A549 (cell line): ENCODE results near the gene RADIL. TPM values are rescaled to one million over a fixed set of nuclear protein-coding genes. Genes with fewer than 3 reads are reported as not detected.
A peak's percentile ranks its signal among the peaks of the same experiment; 100 is the strongest.

Source experiments
- ATAC-seq, 2 experiments: fragments of 200-7000 bp in 1 of 2; fragments of >200 bp in 1 of 2; cut with Nextera tagmentation in 1 of 2; cut with Tn5 transposase in 1 of 2; 3 replicates each; pipeline versions ENCODE4 v1.8.0 to v1.9.1; 2018 to 2020; ENCODE audit warnings: mild to moderate bottlenecking in 1 of 2, moderate library complexity in 1 of 2
- CTCF ChIA-PET: fragments of 300-600 bp; sonication (Branson Sonifier 250); formaldehyde crosslinking; extraction: SDS; loops from one replicate; lab custom pipeline; 2021; ENCODE audit warnings: antibody characterized with exemption, inconsistent platforms; lab: Yijun Ruan, JAX
- POLR2A ChIA-PET: fragments of 350-600 bp; formaldehyde crosslinking; extraction: SDS; loops from one replicate; lab custom pipeline; 2021; ENCODE audit warnings: antibody characterized with exemption, inconsistent platforms; lab: Yijun Ruan, JAX
- DNase-seq, 2 experiments: peaks; one replicate each; pipeline versions ENCODE4 v3.0.0 to v3.0.0-alpha.2; 2011 to 2016; ENCODE audit warnings: low read depth in 1 of 2, low spot score in 1 of 2
- FAIRE-seq: peaks from 2 replicates; lab custom pipeline; 2011; peaks lifted over from hg19 to GRCh38; lab: Jason Lieb, UNC
- H3K27ac ChIP-seq, 2 experiments: fragments of >200 bp; sonication (Bioruptor Twin); formaldehyde crosslinking; 3 replicates each; pipeline ENCODE4 v1.5.1; 2016 to 2017
- H3K4me1 ChIP-seq: fragments of >200 bp; sonication (Bioruptor Twin); formaldehyde crosslinking; 3 replicates; pipeline ENCODE4 v1.6.1; 2016
- H3K4me2 ChIP-seq: fragments of >200 bp; sonication (Bioruptor Twin); formaldehyde crosslinking; 3 replicates; pipeline ENCODE4 v1.6.1; 2016
- H3K4me3 ChIP-seq: fragments of >200 bp; sonication (Bioruptor Twin); formaldehyde crosslinking; 3 replicates; pipeline ENCODE4 v1.5.1; 2016
- H3K9me3 ChIP-seq: fragments of >200 bp; sonication (Bioruptor Twin); formaldehyde crosslinking; 3 replicates; pipeline ENCODE4 v1.6.1; 2016
- BHLHE40 ChIP-seq: IDR thresholded peaks from 2 replicates; pipeline ENCODE4 v1.6.1; 2012; ENCODE audit warnings: low read depth, low read length, inconsistent platforms
- CEBPB ChIP-seq, 2 experiments: fragments of >200 bp in 1 of 2; sonication (Bioruptor Twin) in 1 of 2; formaldehyde crosslinking in 1 of 2; IDR thresholded peaks; 2 replicates each; pipeline ENCODE4 v1.6.1; 2012 to 2016
- EHF ChIP-seq: fragments of 250-450 bp; sonication (Bioruptor Pico); IDR thresholded peaks from 2 replicates; pipeline ENCODE4 v1.5.0; 2020; ENCODE audit warnings: mild to moderate bottlenecking
- EHMT2 ChIP-seq: fragments of 200-600 bp; sonication (generic); IDR thresholded peaks from 2 replicates; pipeline ENCODE4 v1.6.1; 2016; ENCODE audit warnings: antibody characterized with exemption, low read depth, mild to moderate bottlenecking, moderate library complexity
- GATA3 ChIP-seq: IDR thresholded peaks from 2 replicates; pipeline ENCODE4 v1.6.1; 2012; ENCODE audit warnings: borderline replicate concordance
- HEYL ChIP-seq: fragments of 250-450 bp; sonication (Bioruptor Pico); IDR thresholded peaks from 2 replicates; pipeline ENCODE4 v1.8.0; 2021; ENCODE audit warnings: mild to moderate bottlenecking, moderate library complexity
- HOXB5 ChIP-seq: fragments of 250-450 bp; sonication (Bioruptor Pico); IDR thresholded peaks from 2 replicates; pipeline ENCODE4 v1.5.0; 2020; ENCODE audit warnings: mild to moderate bottlenecking, moderate library complexity
- KDM1A ChIP-seq: fragments of 200-600 bp; sonication (generic); IDR thresholded peaks from 2 replicates; pipeline ENCODE4 v1.6.1; 2016; ENCODE audit warnings: low read depth, mild to moderate bottlenecking
- KDM5A ChIP-seq: fragments of 200-600 bp; sonication (generic); IDR thresholded peaks from 2 replicates; pipeline ENCODE4 v1.6.1; 2016; ENCODE audit warnings: antibody characterized with exemption, mild to moderate bottlenecking
- NFE2L2 ChIP-seq: fragments of 150-350 bp; conservative IDR thresholded peaks from 2 replicates; pipeline ENCODE4 v1.6.1; 2014; ENCODE audit warnings: low read length
- RAD21 ChIP-seq, 2 experiments: fragments of >200 bp in 1 of 2; sonication (Bioruptor Twin) in 1 of 2; formaldehyde crosslinking in 1 of 2; IDR thresholded peaks in 1 of 2; conservative IDR thresholded peaks in 1 of 2; 2 replicates in 1 of 2; 3 replicates in 1 of 2; pipeline ENCODE4 v1.6.1; 2012 to 2018; ENCODE audit warnings: inconsistent platforms in 1 of 2
- SREBF2 ChIP-seq: fragments of 450-650 bp; IDR thresholded peaks from 2 replicates; pipeline ENCODE4 v1.6.1; 2014; ENCODE audit warnings: mild to moderate bottlenecking, moderate library complexity
- TFCP2L1 ChIP-seq: fragments of 250-450 bp; sonication (Bioruptor Pico); IDR thresholded peaks from 2 replicates; pipeline ENCODE4 v1.5.0; 2021; ENCODE audit warnings: mild to moderate bottlenecking
- WGBS: methylation state at CpG from one replicate; pipeline ENCODE4 v1.1.6; 2017; ENCODE audit errors: missing lambda C conversion rate; 5-methylcytosine and 5-hydroxymethylcytosine counted together
- polyA plus RNA-seq, 4 experiments: library from polyadenylated mRNA; depleted of rRNA in 3 of 4; stranded (reverse); fragments of >200 nt; fragmentation: RNase III in 1 of 4; extraction: RNeasy Plus Mini Kit Qiagen cat#74134 plus additional on column Dnase treatment in 1 of 4; gene quantifications; 2 replicates in 3 of 4; 3 replicates in 1 of 4; pipeline ENCODE4 v1.2.3, GENCODE V29; 2011 to 2017
- small RNA-seq, 6 experiments: library from RNA; depleted of rRNA; stranded (forward); fragments of <200 nt; gene quantifications; one replicate each; pipeline ENCODE3, GENCODE V24; 2012
- TF ChIP-seq, protein P1 (sequence below): fragments of 150-350 bp; IDR thresholded peaks from 2 replicates; pipeline ENCODE4 v1.6.1; 2014; ENCODE audit warnings: low read depth, mild to moderate bottlenecking, low read length

RADIL gene
- polyA plus RNA-seq, 2 of the 4 experiments (the other 2 are of a cell fraction): 1.0 to 1.1 TPM

DNA sequence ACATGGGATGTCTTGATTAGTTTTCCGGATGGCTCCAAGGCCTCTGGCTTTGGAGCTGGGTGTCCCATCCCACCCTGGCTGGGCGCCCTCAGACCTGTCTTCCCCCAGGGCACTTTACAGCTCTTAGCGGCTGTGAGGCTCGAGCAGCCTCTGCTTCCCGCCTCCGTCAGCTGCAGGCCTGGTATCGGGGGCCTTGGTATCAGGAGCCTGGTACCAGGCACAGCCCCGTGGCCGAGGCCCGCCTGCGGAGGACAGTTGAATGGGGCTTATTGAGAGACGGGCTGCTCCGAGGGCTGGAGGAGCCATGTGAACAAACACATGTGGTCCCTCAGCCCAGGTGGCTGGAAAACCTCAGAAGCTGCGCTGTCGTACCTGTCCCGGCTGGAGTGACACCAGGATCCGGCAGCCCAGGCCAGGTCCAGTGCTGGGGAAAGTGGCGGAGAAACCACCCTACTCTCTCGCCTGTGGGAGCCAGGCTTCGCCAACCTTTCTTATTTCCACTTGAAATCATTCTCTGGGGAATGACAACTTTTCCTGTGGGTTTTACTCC, 132.0 kb downstream of the RADIL start:
- CTCF ChIA-PET: interaction anchor here (1.2 to 3.6 kb wide), 3 partner anchors 9 to 51 kb away, joined by 3 to 10 read pairs (median 5); no protein-coding TSS in a partner anchor
- 90% methylated on average over 12 of the region's 20 CpGs for WGBS
- H3K4me3 ChIP-seq: no peak overlapping the region

DNA sequence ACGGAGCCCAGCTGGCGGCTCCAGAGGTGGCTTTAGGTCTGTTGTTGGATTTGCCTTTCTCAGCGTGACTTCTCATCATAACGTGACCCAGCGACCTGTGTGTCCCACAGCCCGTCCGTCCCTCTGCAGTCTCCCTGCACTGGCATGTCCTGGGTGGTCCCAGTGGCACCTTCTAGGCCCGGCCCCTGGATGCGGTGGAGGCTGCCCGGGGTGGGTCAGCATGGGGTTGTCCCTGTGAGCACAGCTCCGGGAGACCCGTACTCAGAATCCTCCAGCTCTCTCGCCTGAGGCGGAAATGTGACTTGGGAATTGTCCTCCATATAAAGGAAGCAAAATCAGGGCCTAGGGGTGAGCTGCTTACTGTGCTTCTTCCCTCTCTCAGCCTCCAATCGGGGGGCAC, 133.7 kb downstream of the RADIL start:
- H3K4me2 ChIP-seq: no peak overlapping the region
- ATAC-seq (no peak), FAIRE-seq (no peak), DNase-seq (no peak)
- no peak overlapping the region for H3K4me3 ChIP-seq
- ChIA-PET POLR2A (no interaction called here), CTCF (interaction anchor here (0.6 to 3.6 kb wide), 9 partner anchors 11 to 160 kb away, joined by 3 to 10 read pairs (median 4); no protein-coding TSS in a partner anchor)
- H3K27ac ChIP-seq: peak overlapping the region in 1 of 2 experiments; percentile 99; a peak in 3 of 6 replicates
- 90% methylated on average over 15 of the region's 15 CpGs for WGBS
- H3K9me3 ChIP-seq: no peaks in the 10 kb centered on the region
- peaks cover 46% of the 10 kb centered on the region for H3K4me1 ChIP-seq
- TF ChIP-seq HEYL (CRISPR knock-in tag) (no peak), HOXB5 (CRISPR knock-in tag) (no peak), NFE2L2 (no peak), TFCP2L1 (CRISPR knock-in tag) (no peak)
- TF ChIP-seq, protein P1, sequence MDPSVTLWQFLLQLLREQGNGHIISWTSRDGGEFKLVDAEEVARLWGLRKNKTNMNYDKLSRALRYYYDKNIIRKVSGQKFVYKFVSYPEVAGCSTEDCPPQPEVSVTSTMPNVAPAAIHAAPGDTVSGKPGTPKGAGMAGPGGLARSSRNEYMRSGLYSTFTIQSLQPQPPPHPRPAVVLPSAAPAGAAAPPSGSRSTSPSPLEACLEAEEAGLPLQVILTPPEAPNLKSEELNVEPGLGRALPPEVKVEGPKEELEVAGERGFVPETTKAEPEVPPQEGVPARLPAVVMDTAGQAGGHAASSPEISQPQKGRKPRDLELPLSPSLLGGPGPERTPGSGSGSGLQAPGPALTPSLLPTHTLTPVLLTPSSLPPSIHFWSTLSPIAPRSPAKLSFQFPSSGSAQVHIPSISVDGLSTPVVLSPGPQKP: no peak

More for the DNA sequence above, 132.0 kb downstream of the RADIL start:
- no peak for TF ChIP-seq EHMT2
- Histone ChIP-seq H3K27ac (peak overlapping the region in 1 of 2 experiments; percentile 65; a peak in 3 of 6 replicates), H3K4me1 (peaks cover 34% of the 10 kb centered on the region), H3K4me2 (no peak overlapping the region), H3K9me3 (no peaks in the 10 kb centered on the region)
- DNase-seq: no peak
- POLR2A ChIA-PET: interaction anchor here (0.7 to 1.2 kb wide), 3 partner anchors 46 to 110 kb away, joined by 3 to 4 read pairs (median 4); no protein-coding TSS in a partner anchor
- no peak for FAIRE-seq
- no peak for ATAC-seq

DNA sequence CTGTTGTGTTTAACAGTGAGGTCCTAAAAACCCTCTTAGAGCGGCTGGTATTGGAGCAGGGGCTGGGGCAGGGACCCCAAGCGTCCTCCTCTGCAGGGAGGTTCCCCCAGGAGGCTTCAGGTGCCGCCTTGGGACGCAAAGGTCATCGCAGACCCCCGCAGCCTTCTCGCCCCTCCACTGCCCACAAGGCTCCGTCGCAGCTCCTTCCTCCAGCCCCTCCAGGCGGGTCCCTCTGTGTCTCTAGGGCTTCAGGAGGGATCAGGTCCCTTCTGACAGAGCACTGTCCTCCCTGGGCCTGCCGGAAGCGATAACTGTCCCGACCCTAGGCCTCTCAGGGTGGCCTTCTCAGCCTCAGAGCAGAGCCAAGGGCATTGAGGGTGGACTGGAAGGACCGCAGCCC, 134.2 kb downstream of the RADIL start:
- Histone ChIP-seq H3K27ac (peak overlapping the region in 1 of 2 experiments; percentile 99; a peak in 3 of 6 replicates), H3K4me1 (peaks cover 49% of the 10 kb centered on the region), H3K4me2 (no peak overlapping the region), H3K4me3 (no peak overlapping the region), H3K9me3 (no peaks in the 10 kb centered on the region)
- ATAC-seq (no peak), DNase-seq (no peak), FAIRE-seq (no peak)
- no peak for TF ChIP-seq KDM1A
- no peak for TF ChIP-seq SREBF2
- TF ChIP-seq EHF (CRISPR knock-in tag): no peak
- TF ChIP-seq KDM5A: no peak
- TF ChIP-seq BHLHE40: no peak
- no peak for TF ChIP-seq RAD21 (conservative IDR thresholded peaks at IDR 0.05 in 1 of 2, IDR thresholded peaks at IDR 0.05 in 1 of 2)
- no peak for TF ChIP-seq CEBPB (IDR thresholded peaks at IDR 0.05)
- TF ChIP-seq GATA3: no peak
- 94% methylated on average over 13 of the region's 14 CpGs for WGBS
- CTCF ChIA-PET: interaction anchor here (1.1 to 3.6 kb wide), 6 partner anchors 11 to 138 kb away, joined by 3 to 10 read pairs (median 6); no protein-coding TSS in a partner anchor
- POLR2A ChIA-PET: no interaction called here

Small RNAs within 50 kb of the gene (small RNA-seq; reads per million reads assigned to genes)
- gene MIR4656 (0 reads per million in 6 experiments), gene RF00019 (0 reads per million in 6 experiments)

Other genes with a start within 250 kb of the RADIL start
- gene FOXK1, start 201.4 kb downstream of the RADIL start, polyA plus RNA-seq (2011; rRNA removed): 6.8 and 8.3 TPM in 2 replicates
- gene FOXK1, start 201.4 kb downstream of the RADIL start, polyA plus RNA-seq (2017; fragmentation: RNase III; extraction: RNeasy Plus Mini Kit Qiagen cat#74134 plus additional on column Dnase treatment): 9.8 to 10.9 TPM (median 10.2 TPM) in 3 replicates
- gene AP5Z1, start 108.1 kb downstream of the RADIL start, polyA plus RNA-seq (2011; rRNA removed): 6.8 and 7.1 TPM in 2 replicates
- 17.6 to 22.7 TPM (median 21.8 TPM) in 3 replicates for gene AP5Z1, start 108.1 kb downstream of the RADIL start, polyA plus RNA-seq (2017; fragmentation: RNase III; extraction: RNeasy Plus Mini Kit Qiagen cat#74134 plus additional on column Dnase treatment)
- gene PAPOLB, start 21.7 kb downstream of the RADIL start, polyA plus RNA-seq (2011; rRNA removed): not detected in 2 replicates
- gene PAPOLB, start 21.7 kb downstream of the RADIL start, polyA plus RNA-seq (2017; fragmentation: RNase III; extraction: RNeasy Plus Mini Kit Qiagen cat#74134 plus additional on column Dnase treatment): not detected in 3 replicates
- not detected in 2 replicates for gene MMD2, start 75.5 kb upstream of the RADIL start, polyA plus RNA-seq (2011; rRNA removed)
- gene MMD2, start 75.5 kb upstream of the RADIL start, polyA plus RNA-seq (2017; fragmentation: RNase III; extraction: RNeasy Plus Mini Kit Qiagen cat#74134 plus additional on column Dnase treatment): not detected in 3 replicates
- gene RBAK, start 162.1 kb upstream of the RADIL start, polyA plus RNA-seq (2011; rRNA removed): 9.5 and 11.2 TPM in 2 replicates
- 6.7 to 7.0 TPM (median 6.8 TPM) in 3 replicates for gene RBAK, start 162.1 kb upstream of the RADIL start, polyA plus RNA-seq (2017; fragmentation: RNase III; extraction: RNeasy Plus Mini Kit Qiagen cat#74134 plus additional on column Dnase treatment)